Peyer's patch (tissue), 4 donors: ENCODE measurements around the gene FAM170B. TPM values are rescaled to one million over a fixed set of nuclear protein-coding genes. Genes with fewer than 3 reads are reported as not detected.

ENCODE experiments used
- DNase-seq, 3 donors: peaks; one replicate each; pipeline ENCODE4 v3.0.0-alpha.2; 2017 to 2019
- H3K27ac ChIP-seq, 4 donors: fragments of 200-600 bp; sonication (generic); one replicate each; pipeline ENCODE4 v1.5.1; 2016 to 2019
- H3K27me3 ChIP-seq, 2 donors: fragments of 200-600 bp; sonication (generic); one replicate each; pipeline ENCODE4 v1.5.1; 2019
- H3K36me3 ChIP-seq, 3 donors: fragments of 200-600 bp; sonication (generic); one replicate each; pipeline ENCODE4 v1.5.1; 2016 to 2019
- H3K4me1 ChIP-seq, 4 donors: fragments of 200-600 bp; sonication (generic); one replicate each; pipeline ENCODE4 v1.5.1; 2016 to 2019
- H3K4me3 ChIP-seq, 4 donors: fragments of 200-600 bp; sonication (generic); 1 replicate in 3 of 4; 2 replicates in 1 of 4; pipeline ENCODE4 v1.5.1; 2016 to 2019; ENCODE audit warnings: mild to moderate bottlenecking in 1 of 4
- H3K9me3 ChIP-seq, 4 donors: fragments of 200-600 bp; sonication (generic); one replicate each; pipeline ENCODE4 v1.5.1; 2016 to 2019; ENCODE audit warnings: mild to moderate bottlenecking in 1 of 4
- POLR2A ChIP-seq, 2 donors: fragments of 450-650 bp; IDR thresholded peaks; one replicate each; pipeline ENCODE4 v1.5.1; 2017; ENCODE audit warnings: antibody characterized with exemption in 2 of 2, mild to moderate bottlenecking in 2 of 2, moderate library complexity in 2 of 2
- total RNA-seq, 4 donors: library from RNA; depleted of rRNA; stranded (reverse); fragments of >200 nt; gene quantifications; one replicate each; pipeline ENCODE4 v1.1.0, GENCODE V29; 2016
- TF ChIP-seq, protein P1 (sequence below), 6 experiments: fragments of 450-650 bp in 4 of 6; fragments of 200-600 bp in 2 of 6; sonication (generic) in 1 of 6; IDR thresholded peaks; one replicate each; pipeline ENCODE4 v1.5.1; 2017 to 2019; ENCODE audit warnings: antibody characterized with exemption in 6 of 6, mild to moderate bottlenecking in 3 of 6, moderate library complexity in 1 of 6

The FAM170B gene
- total RNA-seq, 4 donors from 2014 or later, result not detected

DNA sequence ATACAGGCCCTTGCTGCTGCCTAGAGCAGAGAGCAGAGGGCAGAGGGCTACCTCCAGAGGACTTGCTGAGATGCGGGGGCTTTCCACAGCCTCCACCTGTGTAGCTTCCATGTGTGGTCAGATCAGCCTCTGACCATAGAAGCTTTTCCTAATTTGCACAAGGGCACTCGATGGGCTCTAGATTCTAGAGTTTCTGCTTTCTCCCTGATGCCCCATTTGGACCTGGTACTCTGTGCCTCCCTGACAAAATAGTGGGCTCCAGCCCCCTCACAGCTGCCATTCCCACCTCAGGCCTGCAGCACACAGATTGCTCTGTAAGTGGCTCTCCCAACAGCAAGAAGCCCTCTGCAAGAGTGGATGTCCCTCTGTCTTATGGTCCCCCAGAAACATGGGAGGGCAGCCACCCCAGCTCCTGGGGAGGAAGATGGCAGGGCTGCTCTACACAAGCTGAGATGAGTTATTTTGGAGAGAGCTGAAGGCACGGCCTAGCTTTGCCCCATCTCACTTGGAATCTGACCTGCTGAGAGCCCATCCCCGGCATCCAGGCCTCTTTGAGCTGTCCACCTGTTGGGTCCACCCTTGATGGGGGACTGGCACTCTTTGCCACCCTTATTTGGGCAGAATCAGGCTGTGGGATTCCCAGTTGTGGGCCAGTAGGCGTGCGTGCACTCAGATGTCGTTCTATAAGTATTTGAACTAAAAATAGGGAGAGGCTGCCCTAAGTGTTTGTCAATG lies 37.7 kb upstream of the FAM170B start:
- Histone ChIP-seq H3K27ac (peak overlapping the region in 1 of 4 donors; percentile 1), H3K4me3 (no peak overlapping the region), H3K9me3 (no peaks in the 10 kb centered on the region), H3K36me3 (no peaks in the 10 kb centered on the region), H3K27me3 (no peaks in the 10 kb centered on the region), H3K4me1 (peaks cover 0 to 23% (median under 1%) of the 10 kb centered on the region in 4 donors)
- TF ChIP-seq, protein P1, sequence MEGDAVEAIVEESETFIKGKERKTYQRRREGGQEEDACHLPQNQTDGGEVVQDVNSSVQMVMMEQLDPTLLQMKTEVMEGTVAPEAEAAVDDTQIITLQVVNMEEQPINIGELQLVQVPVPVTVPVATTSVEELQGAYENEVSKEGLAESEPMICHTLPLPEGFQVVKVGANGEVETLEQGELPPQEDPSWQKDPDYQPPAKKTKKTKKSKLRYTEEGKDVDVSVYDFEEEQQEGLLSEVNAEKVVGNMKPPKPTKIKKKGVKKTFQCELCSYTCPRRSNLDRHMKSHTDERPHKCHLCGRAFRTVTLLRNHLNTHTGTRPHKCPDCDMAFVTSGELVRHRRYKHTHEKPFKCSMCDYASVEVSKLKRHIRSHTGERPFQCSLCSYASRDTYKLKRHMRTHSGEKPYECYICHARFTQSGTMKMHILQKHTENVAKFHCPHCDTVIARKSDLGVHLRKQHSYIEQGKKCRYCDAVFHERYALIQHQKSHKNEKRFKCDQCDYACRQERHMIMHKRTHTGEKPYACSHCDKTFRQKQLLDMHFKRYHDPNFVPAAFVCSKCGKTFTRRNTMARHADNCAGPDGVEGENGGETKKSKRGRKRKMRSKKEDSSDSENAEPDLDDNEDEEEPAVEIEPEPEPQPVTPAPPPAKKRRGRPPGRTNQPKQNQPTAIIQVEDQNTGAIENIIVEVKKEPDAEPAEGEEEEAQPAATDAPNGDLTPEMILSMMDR (IDR thresholded peaks at IDR 0.05), result no peak
- TF ChIP-seq POLR2A (IDR thresholded peaks at IDR 0.05), result no peak
- DNase-seq, result no peak

DNA sequence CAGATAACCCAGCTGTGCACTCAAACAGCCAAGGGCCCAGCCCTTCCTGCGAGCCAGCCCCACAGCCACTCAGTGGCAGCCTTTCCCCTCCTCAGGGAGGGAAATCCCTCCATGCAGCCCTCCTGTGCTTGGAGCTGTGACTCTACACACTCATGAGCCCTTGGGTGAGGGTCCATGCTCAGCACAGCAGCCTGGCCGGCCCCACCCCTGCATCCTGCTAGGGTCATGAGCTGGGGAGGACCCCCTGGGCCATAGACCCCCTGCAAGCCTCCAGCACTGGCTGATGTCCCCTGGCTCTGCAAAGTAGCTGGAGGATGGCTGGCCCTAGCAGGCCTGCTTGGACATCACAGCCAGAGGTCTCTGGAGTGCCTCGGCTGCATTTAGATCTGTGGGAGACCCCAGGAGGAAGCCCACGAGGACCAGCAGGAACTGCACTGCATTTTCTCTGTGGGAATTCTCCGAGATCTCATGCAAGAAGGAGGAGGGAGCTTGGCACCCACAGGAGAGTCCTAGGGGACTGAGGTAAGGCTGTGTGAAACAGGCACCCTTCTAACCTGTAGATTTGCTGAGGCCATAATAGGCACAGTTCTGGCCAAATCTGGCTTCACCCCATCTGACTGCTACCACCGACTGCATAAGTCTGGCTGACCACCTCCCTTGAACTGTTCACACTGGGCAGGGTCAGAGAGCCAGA lies 37.0 kb upstream of the FAM170B start:
- H3K27ac ChIP-seq, result peak overlapping the region in 1 of 4 donors; percentile 1
- no peak overlapping the region for H3K4me3 ChIP-seq
- no peak for DNase-seq
- no peaks in the 10 kb centered on the region for H3K27me3 ChIP-seq
- no peaks in the 10 kb centered on the region for H3K9me3 ChIP-seq
- no peak for TF ChIP-seq POLR2A (IDR thresholded peaks at IDR 0.05)
- TF ChIP-seq, protein P1 (IDR thresholded peaks at IDR 0.05), result no peak
- no peaks in the 10 kb centered on the region for H3K36me3 ChIP-seq
- H3K4me1 ChIP-seq, result peaks cover 0 to 23% (median 0%) of the 10 kb centered on the region in 4 donors

DNA sequence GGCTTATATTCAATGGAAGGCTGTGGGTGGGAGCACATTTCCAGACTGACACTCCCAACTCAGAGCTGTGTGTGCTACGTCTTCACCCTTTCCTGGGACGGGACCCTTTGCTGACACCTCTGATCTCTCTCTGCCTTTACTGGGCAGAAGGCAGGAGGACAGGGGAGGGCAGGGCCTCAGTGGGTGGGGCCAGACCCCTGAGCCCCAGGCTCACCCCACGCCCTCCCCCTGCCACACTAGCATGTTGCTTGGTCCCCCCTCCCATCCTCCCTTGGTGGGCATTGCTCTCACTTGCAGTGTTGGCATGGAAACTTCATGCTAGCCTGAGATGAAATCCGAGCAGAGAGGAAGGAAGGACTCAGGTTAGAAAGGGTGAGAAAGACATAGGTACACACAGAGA lies 36.0 kb upstream of the FAM170B start:
- H3K36me3 ChIP-seq, result no peaks in the 10 kb centered on the region
- no peak for TF ChIP-seq POLR2A (IDR thresholded peaks at IDR 0.05)
- TF ChIP-seq, protein P1 (IDR thresholded peaks at IDR 0.05), result no peak
- no peaks in the 10 kb centered on the region for H3K9me3 ChIP-seq
- H3K4me3 ChIP-seq, result no peak overlapping the region
- H3K27me3 ChIP-seq, result no peaks in the 10 kb centered on the region
- no peak for DNase-seq
- H3K27ac ChIP-seq, result no peak overlapping the region
- peaks cover 0 to 23% (median 0%) of the 10 kb centered on the region in 4 donors for H3K4me1 ChIP-seq

DNA sequence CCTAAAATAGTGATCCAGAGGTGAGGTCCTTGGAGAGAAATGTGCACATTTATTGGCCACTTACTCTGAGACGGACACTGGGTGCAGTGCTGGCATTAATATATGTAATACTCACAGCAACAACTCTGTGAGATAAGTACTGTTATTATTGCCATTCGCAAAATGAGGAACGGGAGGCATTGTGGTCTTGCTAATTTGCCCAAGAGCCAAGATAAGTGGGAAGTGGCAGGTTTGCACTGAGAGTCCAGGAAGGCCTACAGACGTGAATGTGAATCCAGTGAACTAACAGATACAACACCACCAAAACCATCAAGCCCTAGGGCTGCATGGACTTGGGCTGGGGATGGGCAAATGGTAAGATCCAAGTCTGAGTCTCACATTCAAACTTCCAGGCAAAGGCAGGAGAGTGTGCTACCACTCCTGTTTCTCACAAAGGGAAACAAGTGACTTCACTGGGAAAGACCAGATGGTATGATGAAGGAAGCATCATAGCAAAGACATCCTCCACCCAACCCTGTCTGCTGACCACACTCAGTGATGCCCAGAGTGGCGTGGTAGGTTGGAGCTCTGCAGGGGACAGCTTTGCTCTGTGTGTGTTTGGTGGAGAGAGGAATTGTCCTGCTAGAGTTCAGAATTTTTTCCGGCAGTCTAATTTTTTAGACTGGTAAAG lies 35.1 kb upstream of the FAM170B start:
- no peak for TF ChIP-seq POLR2A (IDR thresholded peaks at IDR 0.05)
- TF ChIP-seq, protein P1 (IDR thresholded peaks at IDR 0.05), result no peak
- H3K4me3 ChIP-seq, result no peak overlapping the region

DNA sequence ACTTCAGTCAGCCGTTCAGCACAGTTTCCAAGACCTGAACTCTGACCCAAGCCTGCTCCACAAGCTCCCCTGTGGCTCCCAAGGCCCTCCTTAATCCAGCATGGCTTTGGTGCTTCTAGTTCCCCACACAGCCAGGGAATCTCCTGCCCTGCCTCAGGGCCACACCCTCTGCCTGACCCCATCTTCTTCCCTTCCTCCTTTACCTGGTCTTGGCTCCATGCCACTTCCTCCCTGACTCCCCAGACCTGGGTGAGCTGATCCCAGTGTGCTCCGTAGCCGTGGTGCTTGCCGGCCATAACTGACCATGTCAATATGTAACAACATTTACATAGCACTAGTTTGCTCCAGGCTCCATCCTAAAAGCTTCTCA lies 34.3 kb upstream of the FAM170B start:
- Histone ChIP-seq H3K4me1 (peaks cover 0 to 12% (median 0%) of the 10 kb centered on the region in 4 donors), H3K9me3 (no peaks in the 10 kb centered on the region), H3K4me3 (no peak overlapping the region), H3K27ac (no peak overlapping the region), H3K36me3 (no peaks in the 10 kb centered on the region), H3K27me3 (no peaks in the 10 kb centered on the region)
- no peak for DNase-seq
- TF ChIP-seq, protein P1 (IDR thresholded peaks at IDR 0.05), result no peak
- TF ChIP-seq POLR2A (IDR thresholded peaks at IDR 0.05), result no peak

More for the DNA sequence above, 35.1 kb upstream of the FAM170B start:
- Histone ChIP-seq H3K27ac (no peak overlapping the region), H3K27me3 (no peaks in the 10 kb centered on the region), H3K36me3 (no peaks in the 10 kb centered on the region), H3K9me3 (no peaks in the 10 kb centered on the region), H3K4me1 (peaks cover 0 to 15% (median 0%) of the 10 kb centered on the region in 4 donors)
- no peak for DNase-seq
